ENCODE results near the gene CNTN6. TPM values are rescaled to one million over a fixed set of nuclear protein-coding genes. Genes with fewer than 3 reads are reported as not detected.

CNTN6 gene
- total and polyA plus RNA-seq, 2 of the 13 experiments (the other 11 are each of a cell fraction or from before 2014, with no cell fraction given) = not detected

GRCh38 chr3:1350885-1351284 is 258.1 kb downstream of the CNTN6 start (continued):
- TF ChIP-seq PBX3 (CRISPR knock-in tag; IDR thresholded peaks at IDR 0.05; ENCODE audit: borderline replicate concordance) (no peak), CREB3 (CRISPR knock-in tag; IDR thresholded peaks at IDR 0.05) (no peak)

GRCh38 chr3:1355691-1356090 is 262.9 kb downstream of the CNTN6 start:
- H3K36me3 ChIP-seq (replicated peaks in 1 of 2; ENCODE audit: control insufficient read depth in 1 of 2, insufficient read depth in 2 of 2, low read length in 2 of 2) = no peaks in the 10 kb centered on the region
- 32% methylated on average over 3 of the region's 3 CpGs for WGBS (ENCODE audit: low lambda C conversion rate)
- H3K9ac ChIP-seq (ENCODE audit: insufficient read depth, low read depth, low read length) = no peak overlapping the region
- H3K9me3 ChIP-seq (ENCODE audit: low read length) = peaks cover 80% of the 10 kb centered on the region
- no peaks in the 10 kb centered on the region for H3K79me2 ChIP-seq (ENCODE audit: insufficient read depth, low read length)
- no peaks in the 10 kb centered on the region for H3K27me3 ChIP-seq (ENCODE audit: control insufficient read depth in 1 of 2, insufficient read depth in 2 of 2, low read length in 2 of 2)
- no peak overlapping the region for H3K4me3 ChIP-seq (replicated peaks in 1 of 3; ENCODE audit: insufficient read depth in 1 of 3, low read depth in 2 of 3, low read length in 3 of 3)
- intact Hi-C loops (cut with micrococcal nuclease; ENCODE audit: unreplicated experiment) = no loop called here
- no peak overlapping the region for H3K27ac ChIP-seq (ENCODE audit: extremely low read length, insufficient read depth, low read length)
- CTCF ChIA-PET (ENCODE audit: low intra/inter-chr PET ratio, low total read pairs) = no interaction called here
- DNase-seq (ENCODE audit: low spot score) (no peak), ATAC-seq (no peak), FAIRE-seq (no peak)
- no peaks in the 10 kb centered on the region for H3K4me1 ChIP-seq (ENCODE audit: insufficient read depth, low read length)
- TF ChIP-seq ZNF776 (CRISPR knock-in tag; IDR thresholded peaks at IDR 0.05) = no peak
- TF ChIP-seq ZNF24 (IDR thresholded peaks at IDR 0.05) = no peak
- TF ChIP-seq NFRKB (IDR thresholded peaks at IDR 0.05) = no peak
- H4K20me1 ChIP-seq (ENCODE audit: insufficient read depth, low read length) = no peaks in the 10 kb centered on the region
- no peak overlapping the region for H3K4me2 ChIP-seq (ENCODE audit: low read depth, low read length)
- no peak overlapping the region for H2AFZ ChIP-seq (ENCODE audit: low read length)
- POLR2A ChIA-PET = no interaction called here
- BruUV-seq (replicated peaks) = no TSS peak
- in situ Hi-C loops (cut with HindIII; ENCODE audit: extremely low pct_ligation_motif_present, low pct_unique_long_range_greater_than_20kb) = no loop called here

GRCh38 chr3:1356101-1356500 is 263.3 kb downstream of the CNTN6 start:
- Histone ChIP-seq H2AFZ (ENCODE audit: low read length) (no peak overlapping the region), H3K79me2 (ENCODE audit: insufficient read depth, low read length) (no peaks in the 10 kb centered on the region), H3K27ac (ENCODE audit: extremely low read length, insufficient read depth, low read length) (no peak overlapping the region), H3K36me3 (replicated peaks in 1 of 2; ENCODE audit: control insufficient read depth in 1 of 2, insufficient read depth in 2 of 2, low read length in 2 of 2) (no peaks in the 10 kb centered on the region), H3K4me2 (ENCODE audit: low read depth, low read length) (no peak overlapping the region), H3K4me3 (replicated peaks in 1 of 3; ENCODE audit: insufficient read depth in 1 of 3, low read depth in 2 of 3, low read length in 3 of 3) (no peak overlapping the region), H4K20me1 (ENCODE audit: insufficient read depth, low read length) (no peaks in the 10 kb centered on the region), H3K4me1 (ENCODE audit: insufficient read depth, low read length) (no peaks in the 10 kb centered on the region), H3K9me3 (ENCODE audit: low read length) (peaks cover 80% of the 10 kb centered on the region), H3K27me3 (ENCODE audit: control insufficient read depth in 1 of 2, insufficient read depth in 2 of 2, low read length in 2 of 2) (no peaks in the 10 kb centered on the region), H3K9ac (ENCODE audit: insufficient read depth, low read depth, low read length) (no peak overlapping the region)
- in situ Hi-C loops (cut with HindIII; ENCODE audit: extremely low pct_ligation_motif_present, low pct_unique_long_range_greater_than_20kb) = no loop called here
- POLR2A ChIA-PET = no interaction called here
- FAIRE-seq (no peak), DNase-seq (ENCODE audit: low spot score) (no peak), ATAC-seq (no peak)
- CTCF ChIA-PET (ENCODE audit: low intra/inter-chr PET ratio, low total read pairs) = no interaction called here
- 2% methylated on average over 3 of the region's 3 CpGs for WGBS (ENCODE audit: low lambda C conversion rate)
- intact Hi-C loops (cut with micrococcal nuclease; ENCODE audit: unreplicated experiment) = no loop called here
- BruUV-seq (replicated peaks) = no TSS peak
- TF ChIP-seq FUBP1 (CRISPR knock-in tag; IDR thresholded peaks at IDR 0.05; ENCODE audit: borderline replicate concordance) (no peak), ZNF180 (CRISPR knock-in tag; IDR thresholded peaks at IDR 0.05; ENCODE audit: borderline replicate concordance, low read depth) (no peak), ZMAT3 (CRISPR knock-in tag; conservative IDR thresholded peaks at IDR 0.05) (no peak), TBP (CRISPR knock-in tag; IDR thresholded peaks at IDR 0.05) (no peak), ZNF615 (CRISPR knock-in tag; IDR thresholded peaks at IDR 0.05; ENCODE audit: borderline replicate concordance) (no peak), HNF4G (IDR thresholded peaks at IDR 0.05; ENCODE audit: borderline replicate concordance, low read depth, low read length) (no peak), HNF4G (CRISPR knock-in tag; IDR thresholded peaks at IDR 0.05; ENCODE audit: borderline replicate concordance, low read depth) (no peak), TMF1 (CRISPR knock-in tag; IDR thresholded peaks at IDR 0.05; ENCODE audit: low read depth) (no peak), NR1H2 (CRISPR knock-in tag; IDR thresholded peaks at IDR 0.05; ENCODE audit: borderline replicate concordance, low read depth) (no peak), GABPB1 (CRISPR knock-in tag; IDR thresholded peaks at IDR 0.05) (no peak)
